ENCODE results near the gene SPNS2.

SPNS2 gene

DNA sequence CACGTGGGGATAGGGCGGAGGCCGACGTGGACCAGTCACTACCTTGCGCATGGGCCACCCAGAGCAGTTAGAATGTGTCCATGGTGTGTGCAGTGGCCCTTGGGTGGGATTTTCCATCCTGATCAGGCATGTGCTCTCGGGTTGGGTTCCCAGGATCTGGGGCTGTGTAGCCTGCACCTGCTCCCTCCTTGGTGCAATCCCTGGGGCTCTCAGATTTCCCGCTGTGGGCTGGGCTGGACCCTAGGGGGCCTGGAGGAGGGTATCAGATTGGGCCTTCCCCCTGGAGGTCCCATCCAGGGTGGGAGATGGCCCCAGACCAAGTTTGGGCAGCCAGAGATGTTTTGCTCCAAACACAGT is 86.9 kb downstream of the SPNS2 start:
- no peak overlapping the region for H3K9ac ChIP-seq (ENCODE audit: low read length in 2 of 2)
- H3K36me3 ChIP-seq (ENCODE audit: control insufficient read depth in 2 of 2, insufficient read depth in 2 of 2, low read length in 2 of 2): no peaks in the 10 kb centered on the region
- no peak overlapping the region for H3K4me3 ChIP-seq (ENCODE audit: low read length in 2 of 2)
- H3K27me3 ChIP-seq (ENCODE audit: control insufficient read depth in 1 of 2, insufficient read depth in 2 of 2, low read length in 2 of 2): peaks cover 27 to 39% of the 10 kb centered on the region in 2 donors
- H3K9me3 ChIP-seq (ENCODE audit: control insufficient read depth in 2 of 2, low read length in 2 of 2): no peaks in the 10 kb centered on the region
- no peak overlapping the region for H3K27ac ChIP-seq (ENCODE audit: low read length)
- H3K4me1 ChIP-seq (ENCODE audit: control insufficient read depth, insufficient read depth, low read length): peaks cover 11% of the 10 kb centered on the region

DNA sequence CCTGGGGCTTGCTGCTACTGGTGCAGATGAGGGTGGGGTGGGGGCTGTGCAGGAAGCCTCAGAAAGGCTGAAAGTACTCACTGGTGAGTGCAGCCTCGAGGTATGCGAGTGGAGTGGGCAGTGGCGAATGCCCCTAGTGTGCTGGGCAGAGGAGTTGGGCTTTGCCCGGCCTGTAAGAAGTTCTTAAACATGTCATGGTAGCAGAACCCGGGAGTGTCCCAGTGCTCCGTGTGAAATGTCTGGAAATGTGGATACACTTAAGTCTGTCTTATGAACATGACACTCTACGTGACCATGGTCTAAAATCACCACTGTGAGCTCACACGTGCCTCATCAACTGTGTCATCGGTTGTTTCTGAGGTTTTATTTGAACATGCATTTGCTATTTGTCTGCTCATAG is 87.4 kb downstream of the SPNS2 start:
- Histone ChIP-seq H3K27ac (ENCODE audit: low read length) (no peak overlapping the region), H3K9me3 (ENCODE audit: control insufficient read depth in 2 of 2, low read length in 2 of 2) (no peaks in the 10 kb centered on the region), H3K4me3 (ENCODE audit: low read length in 2 of 2) (no peak overlapping the region)

DNA sequence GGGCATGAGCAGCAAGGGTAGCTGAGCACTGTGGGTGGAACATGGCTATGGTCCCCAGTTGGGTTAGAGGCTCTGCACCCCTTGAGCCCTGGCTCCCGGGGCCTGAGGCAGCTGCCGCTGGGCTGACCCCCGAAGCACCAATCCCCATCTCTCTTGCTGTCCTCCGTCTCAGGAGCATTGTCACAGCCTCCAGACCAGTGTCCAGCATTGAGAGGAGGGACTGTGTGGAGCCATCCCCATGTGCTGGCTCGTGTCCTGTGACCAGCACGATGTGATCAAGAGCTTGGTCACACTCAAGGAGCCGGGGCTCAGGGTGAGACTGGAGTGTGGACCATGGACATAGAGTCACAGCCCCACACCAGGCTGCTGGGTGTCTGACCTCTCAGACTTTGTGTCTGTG is 88.5 kb downstream of the SPNS2 start:
- Histone ChIP-seq H3K36me3 (ENCODE audit: control insufficient read depth in 2 of 2, insufficient read depth in 2 of 2, low read length in 2 of 2) (no peaks in the 10 kb centered on the region), H3K27me3 (ENCODE audit: control insufficient read depth in 1 of 2, insufficient read depth in 2 of 2, low read length in 2 of 2) (peaks cover 22 to 34% of the 10 kb centered on the region in 2 donors), H3K27ac (ENCODE audit: low read length) (no peak overlapping the region), H3K9ac (ENCODE audit: low read length in 2 of 2) (no peak overlapping the region), H3K4me3 (ENCODE audit: low read length in 2 of 2) (no peak overlapping the region), H3K4me1 (ENCODE audit: control insufficient read depth, insufficient read depth, low read length) (peaks cover 11% of the 10 kb centered on the region), H3K9me3 (ENCODE audit: control insufficient read depth in 2 of 2, low read length in 2 of 2) (no peaks in the 10 kb centered on the region)

More for the DNA sequence above, 87.4 kb downstream of the SPNS2 start:
- Histone ChIP-seq H3K36me3 (ENCODE audit: control insufficient read depth in 2 of 2, insufficient read depth in 2 of 2, low read length in 2 of 2) (no peaks in the 10 kb centered on the region), H3K27me3 (ENCODE audit: control insufficient read depth in 1 of 2, insufficient read depth in 2 of 2, low read length in 2 of 2) (peaks cover 27 to 39% of the 10 kb centered on the region in 2 donors), H3K9ac (ENCODE audit: low read length in 2 of 2) (no peak overlapping the region), H3K4me1 (ENCODE audit: control insufficient read depth, insufficient read depth, low read length) (peaks cover 11% of the 10 kb centered on the region)

DNA sequence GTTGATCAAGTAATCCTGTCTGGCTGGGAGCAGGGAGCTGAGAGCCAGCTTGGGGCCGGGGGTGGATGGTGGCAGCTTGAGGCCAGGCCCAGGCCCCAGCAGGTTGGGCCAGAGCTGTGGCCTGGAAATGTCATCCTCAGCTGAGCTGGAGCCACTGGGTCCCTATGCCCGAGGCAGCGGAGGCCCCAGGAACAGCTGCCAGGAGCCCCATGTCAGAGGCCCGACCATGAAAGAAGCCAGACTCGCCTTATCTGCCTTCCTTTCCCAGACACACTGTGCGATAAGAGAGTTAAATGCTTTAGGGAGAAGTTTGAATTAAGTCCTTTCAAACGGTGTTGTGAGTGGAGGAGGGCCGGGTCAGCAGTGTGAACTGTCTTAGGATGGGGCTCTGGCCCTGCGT is 89.1 kb downstream of the SPNS2 start:
- Histone ChIP-seq H3K9me3 (ENCODE audit: control insufficient read depth in 2 of 2, low read length in 2 of 2) (no peaks in the 10 kb centered on the region), H3K4me1 (ENCODE audit: control insufficient read depth, insufficient read depth, low read length) (peaks cover 11% of the 10 kb centered on the region), H3K36me3 (ENCODE audit: control insufficient read depth in 2 of 2, insufficient read depth in 2 of 2, low read length in 2 of 2) (no peaks in the 10 kb centered on the region), H3K9ac (ENCODE audit: low read length in 2 of 2) (no peak overlapping the region), H3K27ac (ENCODE audit: low read length) (no peak overlapping the region), H3K4me3 (ENCODE audit: low read length in 2 of 2) (no peak overlapping the region), H3K27me3 (ENCODE audit: control insufficient read depth in 1 of 2, insufficient read depth in 2 of 2, low read length in 2 of 2) (peaks cover 17 to 34% of the 10 kb centered on the region in 2 donors)

DNA sequence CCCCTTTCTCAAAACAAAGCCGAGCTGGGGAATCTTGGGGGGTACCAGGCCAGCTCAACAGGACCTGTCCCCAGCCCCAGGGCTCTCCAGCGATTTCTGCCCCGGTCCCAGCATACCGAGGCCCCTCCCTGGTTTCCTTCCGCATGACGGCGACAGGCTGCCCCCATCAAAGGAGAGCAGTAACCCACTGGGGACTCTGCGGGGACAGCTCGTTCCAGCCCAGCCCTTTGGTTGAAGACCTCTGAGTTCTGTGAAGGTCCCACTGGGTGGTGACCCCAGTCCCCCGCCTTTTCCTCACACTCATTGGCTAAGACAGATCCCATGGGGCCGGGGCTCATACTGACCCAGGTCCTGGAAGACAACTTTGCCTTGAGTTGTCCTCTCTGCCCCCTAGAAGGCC is 89.7 kb downstream of the SPNS2 start:
- Histone ChIP-seq H3K4me3 (ENCODE audit: low read length in 2 of 2) (no peak overlapping the region), H3K27ac (ENCODE audit: low read length) (no peak overlapping the region), H3K36me3 (ENCODE audit: control insufficient read depth in 2 of 2, insufficient read depth in 2 of 2, low read length in 2 of 2) (no peaks in the 10 kb centered on the region), H3K4me1 (ENCODE audit: control insufficient read depth, insufficient read depth, low read length) (peaks cover 11% of the 10 kb centered on the region), H3K27me3 (ENCODE audit: control insufficient read depth in 1 of 2, insufficient read depth in 2 of 2, low read length in 2 of 2) (peaks cover 11 to 28% of the 10 kb centered on the region in 2 donors), H3K9me3 (ENCODE audit: control insufficient read depth in 2 of 2, low read length in 2 of 2) (no peaks in the 10 kb centered on the region), H3K9ac (ENCODE audit: low read length in 2 of 2) (no peak overlapping the region)
